ENCODE data around the gene HYCC1. TPM values are rescaled to one million over a fixed set of nuclear protein-coding genes. Genes with fewer than 3 reads are reported as not detected.

The HYCC1 gene
- total and polyA plus RNA-seq, 2 donors (not counting 3 experiments of a cell fraction or from before 2014, with no cell fraction given), result 14.5 to 51.8 TPM

DNA sequence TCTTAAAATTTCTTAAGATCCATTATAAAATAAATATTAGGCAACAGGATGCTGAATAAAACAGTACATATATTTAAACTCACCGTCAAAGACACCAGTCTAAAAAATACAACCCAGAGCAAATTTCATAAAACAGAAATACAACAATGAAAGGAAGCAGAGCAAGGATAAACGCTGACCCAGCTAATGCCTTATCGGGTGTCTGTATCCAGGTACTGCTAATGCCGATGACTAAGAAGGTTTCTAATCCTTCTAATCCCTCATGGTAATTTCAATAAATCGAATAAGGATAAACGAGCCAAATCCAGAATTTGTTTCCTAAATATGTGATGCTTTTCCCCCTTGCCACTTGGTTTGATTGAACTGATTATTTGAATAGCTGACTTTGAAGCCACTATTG lies 1.7 kb downstream of the HYCC1 start:
- CTCF ChIA-PET, result interaction anchor here (0.9 to 3.5 kb wide), 10 partner anchors 9 to 452 kb away, joined by 3 to 18 read pairs (median 5); no protein-coding TSS in a partner anchor
- peak overlapping the region; percentile 98 for H3K4me2 ChIP-seq (ENCODE audit: insufficient read depth, low read length)
- TF ChIP-seq MYC (IDR thresholded peaks at IDR 0.05; ENCODE audit: low read depth, low read length), result no peak
- TF ChIP-seq GATA2 (IDR thresholded peaks at IDR 0.05; ENCODE audit: insufficient read depth, insufficient read length, low read depth, low read length), result no peak
- TF ChIP-seq POLR2AphosphoS5 (IDR thresholded peaks at IDR 0.05; ENCODE audit: insufficient read depth, low read depth, low read length), result no peak
- TF ChIP-seq, protein P1, sequence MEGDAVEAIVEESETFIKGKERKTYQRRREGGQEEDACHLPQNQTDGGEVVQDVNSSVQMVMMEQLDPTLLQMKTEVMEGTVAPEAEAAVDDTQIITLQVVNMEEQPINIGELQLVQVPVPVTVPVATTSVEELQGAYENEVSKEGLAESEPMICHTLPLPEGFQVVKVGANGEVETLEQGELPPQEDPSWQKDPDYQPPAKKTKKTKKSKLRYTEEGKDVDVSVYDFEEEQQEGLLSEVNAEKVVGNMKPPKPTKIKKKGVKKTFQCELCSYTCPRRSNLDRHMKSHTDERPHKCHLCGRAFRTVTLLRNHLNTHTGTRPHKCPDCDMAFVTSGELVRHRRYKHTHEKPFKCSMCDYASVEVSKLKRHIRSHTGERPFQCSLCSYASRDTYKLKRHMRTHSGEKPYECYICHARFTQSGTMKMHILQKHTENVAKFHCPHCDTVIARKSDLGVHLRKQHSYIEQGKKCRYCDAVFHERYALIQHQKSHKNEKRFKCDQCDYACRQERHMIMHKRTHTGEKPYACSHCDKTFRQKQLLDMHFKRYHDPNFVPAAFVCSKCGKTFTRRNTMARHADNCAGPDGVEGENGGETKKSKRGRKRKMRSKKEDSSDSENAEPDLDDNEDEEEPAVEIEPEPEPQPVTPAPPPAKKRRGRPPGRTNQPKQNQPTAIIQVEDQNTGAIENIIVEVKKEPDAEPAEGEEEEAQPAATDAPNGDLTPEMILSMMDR (IDR thresholded peaks at IDR 0.05; ENCODE audit: extremely low read depth in 1 of 2, insufficient read depth in 1 of 2, low read depth in 1 of 2, low read length in 2 of 2), result no peak
- TF ChIP-seq, protein P2, sequence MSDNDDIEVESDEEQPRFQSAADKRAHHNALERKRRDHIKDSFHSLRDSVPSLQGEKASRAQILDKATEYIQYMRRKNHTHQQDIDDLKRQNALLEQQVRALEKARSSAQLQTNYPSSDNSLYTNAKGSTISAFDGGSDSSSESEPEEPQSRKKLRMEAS (IDR thresholded peaks at IDR 0.05; ENCODE audit: insufficient read depth, insufficient read length), result no peak
- no peak for TF ChIP-seq FOS (IDR thresholded peaks at IDR 0.05; ENCODE audit: borderline replicate concordance, insufficient read depth, low read length)
- no peak for TF ChIP-seq JUN (IDR thresholded peaks at IDR 0.05; ENCODE audit: borderline replicate concordance, insufficient read depth, insufficient read length, low read depth)
- no peak for TF ChIP-seq POLR2A (IDR thresholded peaks at IDR 0.05; ENCODE audit: low read depth, low read length)
- no peak for TF ChIP-seq EZH2 (IDR thresholded peaks at IDR 0.05; ENCODE audit: borderline replicate concordance, low read depth, low read length, severe bottlenecking)
- H3K9me1 ChIP-seq (replicated peaks; ENCODE audit: control insufficient read depth, extremely low read depth, insufficient read depth, low read length), result no peaks in the 10 kb centered on the region
- peaks cover 13% of the 10 kb centered on the region for H4K20me1 ChIP-seq (replicated peaks; ENCODE audit: control insufficient read depth, extremely low read depth, insufficient read depth, low read length)
- no peak overlapping the region for H2AFZ ChIP-seq (ENCODE audit: low read depth, low read length)
- intact Hi-C loops (cut with micrococcal nuclease) (loop anchor here (2.0 to 10.0 kb wide), 5 partner anchors 95 to 1697 kb away; partner anchors contain the start of genes KLHL7 and TOMM7), dilution Hi-C loops (cut with MboI; ENCODE audit: extremely low pct_ligation_motif_present, low sequenced_read_pairs) (no loop called here)
- no peaks in the 10 kb centered on the region for H3K36me3 ChIP-seq (ENCODE audit: control insufficient read depth in 2 of 2, extremely low read depth in 1 of 2, insufficient read depth in 2 of 2, low read length in 2 of 2)
- no peak for FAIRE-seq
- no peaks in the 10 kb centered on the region for H3K9me3 ChIP-seq (replicated peaks; ENCODE audit: control insufficient read depth, insufficient read depth, low read length)
- H3K4me1 ChIP-seq (ENCODE audit: control insufficient read depth, extremely low read depth, insufficient read depth, low read length), result peaks cover 30% of the 10 kb centered on the region
- peaks cover 44% of the 10 kb centered on the region for H3K79me2 ChIP-seq (ENCODE audit: control insufficient read depth, insufficient read depth, low read length)
- DNase-seq (ENCODE audit: low read depth, low spot score), result peak; percentile 40
- BruUV-seq (replicated peaks), result no TSS peak
- POLR2A ChIA-PET, result no interaction called here
- H3K9ac ChIP-seq (replicated peaks; ENCODE audit: extremely low read depth, insufficient read depth, low read length), result peak overlapping the region; percentile 70
- H3K27me3 ChIP-seq (ENCODE audit: control insufficient read depth in 2 of 2, insufficient read depth in 2 of 2, low read length in 2 of 2), result no peaks in the 10 kb centered on the region
- H3K4me3 ChIP-seq (replicated peaks in 1 of 3; ENCODE audit: insufficient read depth in 1 of 3, low read depth in 1 of 3, low read length in 3 of 3), result peak overlapping the region in 1 of 3 experiments; percentile 94
- H3K27ac ChIP-seq (ENCODE audit: insufficient read depth, low read depth, low read length), result no peak overlapping the region

Data from endothelial cell of umbilical vein (primary cell).